SHP77 (cell line): ENCODE results near the gene TMEM92.
"Not testable (repeated sequence)": the region's sequence is repeated elsewhere in the genome, so short reads cannot be mapped to it uniquely, and the experiment has no call there.

Source experiments
- DNase-seq, 2 experiments: peaks; one replicate each; lab custom pipeline; 2025; lab: John Stamatoyannopoulos, UW

The TMEM92 gene

DNA sequence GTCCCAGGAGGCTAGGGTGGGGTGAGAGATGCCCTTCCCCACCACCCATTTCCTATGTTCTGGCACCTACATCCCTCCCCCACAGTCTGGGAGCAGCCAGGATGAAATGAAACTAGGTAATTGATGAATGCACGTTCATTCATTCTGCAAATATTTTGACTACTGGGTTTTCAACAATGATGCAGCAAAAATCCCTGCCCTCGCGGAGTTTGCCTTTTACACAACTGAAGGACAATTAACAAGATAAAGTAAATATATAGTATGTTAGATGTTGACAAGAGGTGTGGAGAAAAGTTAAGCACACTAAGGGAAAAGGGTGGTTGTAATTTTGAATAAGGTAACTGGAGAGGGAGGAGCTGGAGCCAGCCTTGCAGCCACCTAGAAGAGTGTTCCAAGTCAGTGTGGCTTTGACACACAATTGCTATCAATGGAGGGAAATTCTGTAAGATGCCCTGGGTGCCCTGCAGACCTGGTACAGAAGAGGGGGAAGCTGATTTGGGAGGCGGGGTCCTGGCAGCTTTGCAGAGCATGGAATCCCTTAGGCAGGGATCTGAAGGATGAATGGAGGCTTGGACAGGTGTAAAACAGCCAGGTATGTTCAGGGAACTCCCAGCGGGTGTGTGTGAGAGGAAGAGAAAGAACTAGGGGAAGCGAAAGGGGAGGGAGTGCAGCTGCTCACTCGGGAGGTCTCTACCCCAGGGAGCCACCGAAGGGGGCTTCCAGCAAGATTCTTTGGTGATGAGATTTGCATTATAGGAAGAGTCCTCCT lies 2.5 kb downstream of the TMEM92 start:
- no peak for DNase-seq

DNA sequence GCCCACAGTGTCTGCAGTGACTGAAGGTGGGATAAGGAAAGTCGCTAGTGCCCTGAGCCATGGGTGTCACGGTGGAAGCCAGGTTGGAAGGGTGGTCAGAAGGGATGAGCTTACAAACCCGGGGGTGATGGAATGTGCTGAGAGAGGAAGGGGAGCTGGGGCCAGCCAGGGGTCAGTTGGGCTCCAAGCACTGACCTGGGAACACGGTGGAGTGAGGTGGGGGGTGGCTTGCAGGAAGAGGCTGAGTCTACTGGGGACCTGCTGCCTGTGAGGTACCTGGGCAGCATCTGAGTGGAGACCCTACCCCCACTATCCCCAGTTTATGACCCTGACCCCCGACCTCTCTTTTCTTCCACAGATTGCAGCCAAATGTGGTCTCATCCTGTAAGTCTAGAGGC lies 3.1 kb downstream of the TMEM92 start:
- DNase-seq = no peak

DNA sequence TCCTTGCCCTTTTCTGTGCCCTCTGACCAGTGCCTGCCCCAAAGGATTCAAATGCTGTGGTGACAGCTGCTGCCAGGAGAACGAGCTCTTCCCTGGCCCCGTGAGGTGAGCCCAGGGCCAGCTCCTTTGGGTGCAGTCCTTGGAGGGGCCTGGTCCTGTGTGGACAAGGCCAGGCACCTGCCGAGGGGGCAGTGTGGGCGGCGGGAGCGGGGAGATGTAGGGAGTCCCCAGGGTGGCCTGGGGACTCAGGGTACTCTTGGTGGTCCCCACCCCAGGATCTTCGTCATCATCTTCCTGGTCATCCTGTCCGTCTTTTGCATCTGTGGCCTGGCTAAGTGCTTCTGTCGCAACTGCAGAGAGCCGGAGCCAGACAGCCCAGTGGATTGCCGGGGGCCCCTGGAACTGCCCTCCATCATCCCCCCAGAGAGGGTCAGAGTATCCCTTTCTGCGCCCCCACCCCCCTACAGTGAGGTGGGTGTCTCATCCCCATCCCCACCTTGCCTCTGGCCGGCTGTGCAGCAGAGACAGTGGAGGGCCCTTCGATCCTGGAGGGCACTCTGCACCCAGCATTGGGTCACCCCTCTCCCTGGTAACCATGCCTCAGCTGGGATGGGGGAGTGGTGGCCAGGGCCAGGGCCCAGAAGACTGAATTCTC lies 4.4 kb downstream of the TMEM92 start:
- DNase-seq = no peak

DNA sequence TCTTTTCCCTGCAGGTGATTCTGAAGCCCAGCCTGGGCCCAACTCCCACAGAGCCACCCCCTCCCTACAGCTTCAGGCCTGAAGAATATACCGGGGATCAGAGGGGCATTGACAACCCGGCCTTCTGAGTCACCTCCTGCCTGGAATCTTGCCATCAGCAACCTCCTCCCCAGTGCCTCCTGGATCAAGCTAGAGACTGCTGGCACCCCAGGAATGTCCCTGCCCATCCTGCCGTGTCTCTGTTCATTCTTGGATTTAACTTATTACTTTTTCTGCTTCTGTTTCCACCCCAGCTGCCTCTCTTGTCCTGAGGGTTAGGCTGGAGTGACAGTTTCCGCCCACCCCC lies 4.9 kb downstream of the TMEM92 start:
- no peak for DNase-seq

DNA sequence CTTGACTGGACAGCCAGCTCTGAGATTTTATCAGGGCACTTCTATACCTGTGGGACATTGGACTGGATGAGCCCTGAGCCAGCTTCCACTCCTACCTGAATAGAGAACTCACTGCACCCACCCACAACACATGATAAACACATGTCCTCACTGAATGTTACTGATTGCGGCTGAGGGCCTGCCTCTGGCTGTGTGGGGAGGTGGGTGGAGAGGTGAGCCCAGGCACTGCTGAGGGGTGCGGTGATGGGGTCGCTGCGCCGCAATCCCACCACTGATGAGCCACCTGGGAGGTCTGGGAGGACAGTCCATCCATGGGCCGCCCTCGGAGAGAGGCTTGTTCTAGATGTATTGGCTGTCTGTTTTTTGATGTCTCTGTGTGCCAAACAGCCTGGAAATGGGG lies 5.4 kb downstream of the TMEM92 start:
- DNase-seq = no peak

DNA sequence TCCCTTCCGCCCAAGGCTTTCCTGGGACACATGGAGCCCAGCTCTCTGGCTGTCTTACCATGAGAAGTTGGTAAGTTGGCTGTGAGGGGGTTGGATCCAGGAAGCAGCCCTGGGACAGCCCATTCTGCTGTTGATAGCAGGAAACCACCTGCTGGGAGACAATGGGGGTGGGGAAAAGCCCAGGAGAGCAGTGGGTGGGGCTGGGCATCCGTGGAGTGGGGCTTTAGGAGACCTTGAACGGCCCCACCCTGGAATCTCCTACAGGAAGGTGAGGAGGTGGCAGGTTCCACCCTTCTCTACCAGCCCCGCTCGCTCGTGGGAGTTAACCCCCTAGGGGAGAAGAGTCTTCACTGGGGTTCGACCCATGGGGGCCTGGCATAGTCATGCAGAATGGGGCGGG lies 5.8 kb downstream of the TMEM92 start:
- no peak for DNase-seq

DNA sequence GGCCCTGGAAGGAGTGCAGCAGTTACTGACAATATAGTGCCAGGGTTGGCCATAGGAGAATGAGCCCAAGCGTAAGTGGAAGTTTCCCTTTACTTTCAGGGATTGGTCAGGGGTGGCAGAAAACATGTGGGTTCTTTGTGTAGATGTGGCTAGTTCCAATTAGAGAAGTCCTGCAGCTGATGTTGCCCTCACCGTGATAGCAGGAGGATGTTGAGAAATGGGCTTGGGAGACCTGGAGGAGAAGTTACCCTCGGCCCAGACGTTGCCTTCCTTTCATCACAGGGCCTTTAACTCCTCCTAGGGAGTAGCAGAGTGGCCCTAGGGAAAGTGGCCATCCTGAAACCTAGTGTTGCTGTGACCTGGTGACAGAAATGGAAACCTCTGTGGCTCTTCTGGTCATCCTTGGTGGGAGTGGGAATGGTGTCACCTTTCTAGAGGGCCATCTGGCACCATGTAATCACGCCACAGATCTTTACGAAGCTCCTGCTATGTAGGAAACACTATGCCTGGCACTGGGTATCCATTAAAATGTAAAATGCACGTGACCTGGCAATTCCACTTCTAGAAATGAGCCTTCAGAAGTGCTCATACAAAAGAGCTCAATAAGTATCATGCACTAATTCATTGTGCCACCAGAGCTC lies 6.7 kb downstream of the TMEM92 start:
- no peak for DNase-seq

DNA sequence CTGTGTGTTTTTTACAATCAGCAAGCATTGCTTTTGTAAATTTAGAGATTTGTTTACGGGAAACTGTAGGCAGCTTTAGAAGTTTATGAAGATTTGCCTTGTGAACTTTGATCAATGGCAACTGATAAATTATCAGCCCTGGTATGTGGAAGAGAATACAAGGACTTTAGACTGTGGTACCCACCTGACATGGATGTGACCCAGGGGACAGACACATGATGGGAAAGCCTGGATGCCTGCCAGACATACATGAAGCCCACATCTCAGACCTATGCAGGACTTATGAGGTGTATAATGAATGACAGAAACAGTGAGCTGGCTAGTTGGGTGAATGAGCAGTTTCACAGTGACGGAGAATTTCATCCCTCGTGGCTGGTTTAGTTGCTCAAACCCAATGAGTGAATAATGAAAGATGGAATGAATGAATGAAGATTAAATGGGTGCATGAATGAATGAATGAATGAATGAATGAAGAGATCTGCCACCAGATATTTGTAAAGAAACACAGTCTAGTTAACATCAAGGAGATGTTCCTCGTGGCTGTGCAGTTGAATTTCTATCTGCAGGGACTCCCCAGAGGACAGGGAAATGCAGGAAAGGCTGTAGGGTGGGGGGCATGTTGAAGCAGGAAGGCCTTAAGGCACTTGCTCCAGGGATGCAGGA lies 7.6 kb downstream of the TMEM92 start:
- DNase-seq = no peak

DNA sequence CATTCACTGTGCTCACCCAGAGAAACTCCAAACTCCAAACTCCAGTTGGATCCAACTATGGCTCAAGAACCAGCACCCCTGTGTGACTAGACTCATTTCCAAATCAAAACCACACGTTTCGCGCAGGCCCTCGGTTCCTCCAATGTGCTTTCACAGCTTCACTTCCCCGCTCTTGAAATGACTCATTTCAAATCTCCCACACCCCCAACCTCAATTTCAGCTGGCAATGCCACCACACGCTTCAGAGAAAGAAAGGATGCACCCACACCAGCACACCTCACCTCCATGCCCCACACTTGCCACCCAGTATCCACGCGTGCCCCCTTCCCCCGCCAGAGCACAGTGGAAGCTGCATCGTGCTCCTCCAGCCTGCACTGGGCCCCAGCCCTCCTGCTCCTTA lies 9.0 kb downstream of the TMEM92 start:
- DNase-seq = no peak

DNA sequence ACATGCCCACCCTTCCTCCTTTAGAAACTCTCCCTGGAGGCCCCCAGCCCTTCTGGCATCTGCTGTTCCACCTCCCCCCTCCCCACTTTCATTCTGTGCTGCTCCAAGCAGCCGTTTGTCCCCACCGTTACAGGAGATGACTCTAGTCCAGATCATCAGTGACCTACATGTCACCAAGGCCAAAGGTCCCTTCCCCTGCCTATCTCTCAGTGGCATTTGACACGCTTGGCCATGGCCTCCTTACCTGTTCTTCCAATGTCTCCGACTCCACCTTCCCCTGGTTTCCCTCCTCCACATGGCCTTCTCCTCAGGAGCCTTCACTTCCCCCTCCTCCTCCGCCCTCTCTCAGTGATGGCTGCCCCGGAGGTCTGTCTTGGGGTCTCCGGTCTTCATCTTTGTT lies 9.4 kb downstream of the TMEM92 start:
- no peak for DNase-seq

DNA sequence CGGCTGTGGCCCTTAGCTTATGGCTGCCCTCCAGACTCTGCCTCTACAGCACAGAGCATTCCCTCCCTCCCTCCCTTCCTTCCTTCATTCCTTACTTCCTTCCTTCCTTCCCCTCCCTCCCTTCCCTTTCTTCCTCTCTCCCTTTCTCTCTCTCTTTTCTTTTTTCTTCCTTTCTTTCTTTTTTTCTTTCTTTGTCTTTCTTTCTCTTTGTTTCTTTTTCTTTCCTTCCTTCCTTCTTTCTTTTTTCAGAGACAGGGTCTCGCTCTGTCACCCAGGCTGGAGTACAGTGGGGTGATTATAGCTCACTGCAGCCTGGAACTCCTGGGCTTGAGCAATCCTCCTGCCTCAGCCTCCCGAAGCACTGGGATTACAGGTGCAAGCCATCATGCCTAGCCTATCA lies 11.7 kb downstream of the TMEM92 start:
- no peak for DNase-seq

DNA sequence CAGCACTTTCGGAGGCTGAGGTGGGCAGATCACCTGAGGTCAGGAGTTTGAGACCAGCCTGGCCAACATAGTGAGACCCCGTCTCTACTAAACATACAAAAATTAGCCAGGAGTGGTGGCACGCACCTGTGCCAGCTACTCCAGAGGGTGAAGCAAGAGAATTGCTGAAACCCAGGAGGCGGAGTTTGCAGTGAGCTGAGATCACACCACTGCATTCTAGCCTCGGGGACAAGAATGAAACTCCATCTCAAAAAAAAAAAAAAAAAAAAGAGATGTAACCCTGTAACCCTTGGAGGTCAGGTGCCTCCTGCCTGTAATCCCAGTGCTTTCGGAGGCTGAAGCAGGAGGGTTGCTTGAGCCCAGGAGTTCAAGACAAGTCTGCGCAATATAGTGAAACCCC lies 13.0 kb downstream of the TMEM92 start:
- not testable (repeated sequence) for DNase-seq

DNA sequence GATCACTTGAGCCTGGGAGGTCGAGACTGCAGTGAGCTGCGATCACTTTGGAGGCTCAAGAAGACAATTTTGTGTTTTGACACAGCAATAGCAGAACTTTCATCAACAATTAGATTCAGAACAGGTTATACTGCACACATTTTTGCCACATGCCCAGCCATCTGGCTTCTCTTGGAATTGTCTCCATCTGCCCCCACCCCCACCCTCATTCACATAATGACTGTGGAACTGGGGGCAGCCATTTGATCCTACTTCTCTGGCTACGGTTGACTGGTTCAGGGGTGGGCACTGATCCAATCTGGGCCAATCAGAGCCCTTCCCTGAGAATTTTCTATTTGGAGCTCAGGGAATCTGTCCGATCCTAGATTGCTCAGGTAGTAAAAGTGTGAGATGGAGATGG lies 14.0 kb downstream of the TMEM92 start:
- no peak for DNase-seq

DNA sequence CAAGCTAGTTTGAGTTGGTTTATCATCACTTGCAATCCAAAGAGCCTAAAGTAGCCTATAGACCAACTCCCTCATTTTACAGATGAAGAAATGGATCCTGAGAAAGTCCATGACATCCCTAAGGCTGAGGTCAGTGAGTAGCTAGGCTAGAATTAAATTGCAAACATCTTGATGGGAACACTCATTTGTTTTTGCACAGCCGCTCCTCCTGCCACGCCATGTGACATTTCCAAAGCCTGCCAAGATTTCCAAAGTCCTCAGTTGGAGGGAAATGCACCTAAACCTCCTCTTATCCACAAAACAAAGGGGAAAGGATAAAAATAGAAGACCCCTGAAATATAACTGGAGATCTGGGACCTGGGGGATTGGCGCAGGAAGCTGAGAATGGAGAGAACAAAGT lies 15.0 kb downstream of the TMEM92 start:
- DNase-seq = no peak

DNA sequence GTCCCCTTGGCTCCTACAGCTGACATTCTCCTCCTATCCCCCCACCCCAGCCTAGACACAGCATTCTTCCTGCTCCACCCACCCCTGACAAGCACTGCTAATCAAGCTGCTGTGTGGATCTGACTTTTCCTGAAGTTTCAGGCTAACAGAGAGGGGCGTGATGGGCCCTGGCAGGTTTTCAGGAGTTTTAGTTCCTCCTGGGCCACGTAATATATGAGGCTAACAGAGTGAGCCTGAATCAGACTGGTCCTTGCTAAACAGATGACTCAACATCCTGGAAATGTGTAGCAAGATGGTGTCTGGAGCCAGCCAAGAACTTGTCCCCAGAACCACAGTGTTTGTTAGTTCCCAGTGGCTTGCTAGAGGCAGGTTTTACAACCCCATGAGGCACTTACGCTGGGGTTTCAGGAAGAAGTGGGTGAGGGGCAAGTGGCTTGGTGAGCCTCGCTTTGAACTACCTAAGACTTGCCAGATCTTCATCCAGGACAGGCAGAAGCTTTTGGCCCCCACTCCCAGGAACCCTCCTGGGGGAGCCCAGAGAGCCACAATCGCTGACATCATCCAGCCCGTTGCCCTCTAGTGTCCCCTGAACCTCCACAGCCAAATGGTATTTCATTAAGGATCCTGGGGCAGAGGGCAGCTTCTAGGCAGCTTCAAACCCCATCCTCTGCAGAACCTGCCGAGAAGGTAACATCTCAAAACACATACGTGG lies 15.9 kb downstream of the TMEM92 start:
- DNase-seq = no peak

DNA sequence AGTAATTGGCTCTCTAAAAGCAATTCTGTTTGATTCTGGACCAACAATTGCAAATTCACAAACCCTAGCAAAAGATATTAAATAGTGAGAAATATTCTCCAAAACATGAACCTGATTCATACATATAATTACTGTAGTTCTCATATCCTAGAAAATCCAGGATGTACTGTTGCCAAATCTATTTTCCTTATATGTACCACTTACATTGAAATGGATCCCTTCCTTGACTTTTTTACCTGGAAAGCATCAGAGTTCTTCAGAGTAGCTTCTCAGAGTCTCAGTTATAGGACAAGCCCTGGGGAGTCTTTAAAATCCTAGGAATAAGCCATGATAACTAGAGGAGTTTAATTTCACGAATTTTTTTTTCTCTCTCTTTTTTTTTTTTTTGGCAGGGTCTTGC lies 16.7 kb downstream of the TMEM92 start:
- DNase-seq = no peak

DNA sequence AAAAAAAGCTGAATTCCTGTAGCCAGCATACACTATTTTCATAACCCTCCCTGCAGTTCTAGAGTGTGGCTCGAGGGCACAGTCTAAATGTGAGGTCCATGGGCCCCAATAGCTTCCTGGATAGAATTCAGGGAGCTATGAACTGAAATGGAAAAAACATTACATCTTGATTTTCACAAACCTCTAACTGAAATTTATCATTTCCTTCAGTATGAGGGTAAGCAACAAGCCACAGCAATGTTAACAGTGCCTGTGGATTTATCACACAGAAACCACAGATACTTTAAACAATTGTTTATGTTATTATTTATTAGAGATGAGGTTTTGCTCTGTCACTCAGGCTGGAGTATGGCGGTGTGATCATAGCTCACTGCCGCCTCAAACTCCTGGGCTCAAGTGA lies 18.2 kb downstream of the TMEM92 start:
- no peak for DNase-seq

DNA sequence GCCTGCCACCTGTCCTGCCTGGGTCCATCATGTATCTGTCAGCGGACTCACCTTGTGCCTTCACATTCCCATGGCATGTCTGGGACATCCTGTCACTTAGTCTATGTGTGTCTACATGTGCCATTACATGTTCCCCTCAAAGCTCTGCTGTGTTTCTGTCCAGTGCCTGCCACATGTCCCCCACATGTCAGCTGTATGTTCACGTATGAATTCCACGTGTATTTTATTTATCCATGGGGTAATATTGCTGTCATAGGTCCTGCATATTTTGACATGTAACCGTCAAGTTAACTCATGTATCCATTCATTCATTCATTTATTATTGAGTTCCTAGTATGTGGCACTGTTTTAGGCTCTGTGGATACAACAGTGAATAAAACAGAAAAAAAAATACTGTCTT lies 20.8 kb downstream of the TMEM92 start:
- no peak for DNase-seq

DNA sequence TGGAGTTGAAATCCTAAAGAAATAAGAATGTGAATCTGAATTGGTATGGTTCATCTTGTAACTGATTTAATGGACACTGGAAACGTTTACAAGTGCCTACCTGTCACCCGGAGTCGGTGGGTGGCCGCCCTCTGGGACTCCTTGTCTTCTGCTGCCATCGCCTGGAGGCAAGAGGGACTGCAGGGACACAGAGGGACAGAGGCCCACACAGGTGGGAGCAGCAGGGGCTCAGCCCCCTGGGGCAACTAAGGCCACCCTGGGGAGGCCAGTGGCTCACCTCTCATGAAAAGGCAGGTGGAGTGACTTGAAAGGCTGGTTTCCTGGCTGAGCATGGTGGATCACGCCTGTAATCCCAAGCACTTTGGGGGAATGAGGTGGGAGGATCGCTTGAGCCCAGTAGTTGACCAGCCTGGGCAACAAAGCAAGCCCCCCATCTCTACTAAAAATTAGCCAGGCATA lies 23.2 kb downstream of the TMEM92 start:
- DNase-seq = peak; percentile 46 to 65

DNA sequence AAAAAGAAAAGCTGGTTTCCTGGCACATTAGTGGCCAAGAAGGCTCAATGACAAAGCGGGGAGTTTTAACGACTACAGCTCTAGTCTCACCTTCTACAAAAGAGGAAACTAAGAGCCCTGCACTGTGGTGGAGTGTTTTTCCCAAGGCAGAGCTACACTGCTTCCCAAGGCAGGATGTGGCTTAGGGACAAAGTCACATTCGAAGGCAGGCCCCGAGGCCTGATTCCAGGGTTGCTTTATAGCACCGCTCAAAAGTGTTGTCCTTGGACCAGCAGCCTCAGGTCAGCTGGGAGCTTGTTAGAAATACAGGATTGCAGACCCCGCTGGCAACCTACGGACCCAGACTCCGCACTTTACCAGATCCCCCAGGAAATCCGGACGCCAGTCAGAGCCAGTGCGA lies 23.8 kb downstream of the TMEM92 start:
- DNase-seq = no peak

DNA sequence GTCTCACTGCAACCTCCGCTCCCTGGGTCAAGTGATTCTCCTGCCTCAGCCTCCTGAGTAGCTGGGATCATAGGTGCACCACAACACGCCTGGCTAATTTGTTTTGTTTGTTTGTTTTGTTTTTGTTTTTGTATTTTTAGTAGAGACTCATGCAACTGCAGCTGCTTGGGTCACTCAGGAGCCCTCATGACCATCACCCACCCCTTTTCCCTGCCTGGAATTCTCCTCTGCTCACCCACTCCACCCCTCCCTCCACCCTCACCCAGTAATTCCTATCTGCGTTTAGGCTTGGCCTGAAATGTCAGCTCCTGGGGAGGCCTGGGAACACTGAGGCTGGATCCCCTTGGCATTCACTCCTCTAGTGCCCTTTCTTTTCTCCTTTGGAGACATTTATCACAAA lies 25.5 kb downstream of the TMEM92 start:
- no peak for DNase-seq

DNA sequence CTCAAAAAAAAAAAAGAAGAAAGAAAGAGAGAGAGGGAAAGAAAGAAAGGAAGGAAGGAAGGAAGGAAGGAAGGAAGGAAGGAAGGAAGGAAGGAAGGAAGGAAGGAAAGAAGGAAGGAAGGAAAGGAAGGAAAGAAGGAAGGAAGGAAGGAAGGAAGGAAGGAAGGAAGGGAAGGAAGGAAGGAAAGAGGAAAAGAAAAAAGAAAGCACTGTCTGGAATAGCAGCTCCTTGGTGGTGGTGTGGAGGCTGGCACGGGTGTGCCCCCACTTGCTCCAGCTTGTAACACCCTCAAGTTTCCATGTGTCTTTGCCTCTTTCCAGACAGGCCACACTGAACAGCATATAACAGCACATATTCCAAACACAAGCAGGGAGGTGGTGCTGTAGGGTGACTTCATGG lies 26.6 kb downstream of the TMEM92 start:
- not testable (repeated sequence) for DNase-seq
